Epithelial cell of prostate (primary cell): Measurements from ENCODE around the gene BOD1L1.

Experiments
- DNase-seq: peaks from one replicate; pipeline ENCODE4 v3.0.0-alpha.2; 2011; ENCODE audit warnings: low read depth, low spot score
- H3K27ac ChIP-seq: fragments of 450-650 bp; 2 replicates; pipeline ENCODE4 v1.5.1; 2017; ENCODE audit warnings: mild to moderate bottlenecking

The BOD1L1 gene

DNA sequence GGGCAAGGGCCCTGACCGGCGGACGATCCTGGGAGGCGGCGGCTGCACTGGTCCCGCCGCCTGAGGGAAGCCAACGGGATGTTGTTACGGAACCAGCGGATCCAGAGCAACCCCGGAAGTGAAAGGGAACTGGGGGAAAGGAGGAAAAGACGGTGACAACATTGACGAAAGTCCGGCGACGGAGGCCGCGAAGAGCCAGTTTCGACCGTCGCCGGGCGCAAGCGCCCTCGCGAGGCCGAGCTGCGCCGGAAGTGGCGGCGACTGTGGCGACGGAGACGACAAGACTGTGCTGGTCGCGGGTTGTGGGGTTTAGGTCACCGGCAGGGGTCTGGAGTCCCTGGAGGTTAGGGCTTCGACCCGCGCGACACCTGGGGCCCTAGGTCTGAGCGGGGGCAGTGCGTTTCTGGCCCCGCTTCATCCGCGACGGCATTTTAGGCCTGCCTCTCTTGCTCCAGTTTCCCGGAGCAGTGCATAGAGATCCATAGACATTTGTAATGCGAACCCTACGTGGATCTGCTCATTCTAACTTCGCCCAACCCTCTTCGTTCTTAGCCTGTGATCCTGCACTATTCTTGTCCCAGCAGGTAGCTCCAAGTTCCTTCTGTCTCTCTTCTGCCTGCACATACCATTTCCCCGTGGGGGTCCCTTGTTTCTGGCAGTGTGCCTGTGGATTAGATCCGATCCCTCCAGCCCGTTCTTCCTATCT is at the start of gene BOD1L1:
BOD1L1 (minus strand) TSS at position 120 of the 706 bp plus-strand sequence. CDS start 138 bp downstream, outside the sequence.
- DNase-seq: peak; percentile 52

DNA sequence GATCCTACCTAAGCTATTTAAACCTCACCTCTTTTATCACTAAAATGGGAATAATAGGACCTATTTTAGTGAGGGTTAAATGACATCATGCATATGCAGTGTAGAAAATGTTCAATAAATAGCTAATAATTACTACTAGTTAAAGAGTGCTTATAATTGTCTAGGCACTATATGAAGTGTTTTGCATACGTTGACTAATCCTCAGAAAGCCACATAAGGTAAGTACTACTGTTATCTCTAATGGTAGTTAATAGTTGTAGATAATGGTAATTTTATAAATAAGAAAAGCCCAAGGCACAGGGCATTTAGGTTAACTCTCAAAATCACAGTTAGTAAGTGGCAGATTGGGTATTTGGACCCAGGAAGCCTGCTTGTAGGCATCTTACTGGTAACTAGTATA is 47.4 kb upstream of the BOD1L1 start:
- no peak overlapping the region for H3K27ac ChIP-seq
- DNase-seq: no peak

More for the DNA sequence above, at the start of gene BOD1L1:
- peak within 1 kb of the TSS; percentile 83 for H3K27ac ChIP-seq

DNA sequence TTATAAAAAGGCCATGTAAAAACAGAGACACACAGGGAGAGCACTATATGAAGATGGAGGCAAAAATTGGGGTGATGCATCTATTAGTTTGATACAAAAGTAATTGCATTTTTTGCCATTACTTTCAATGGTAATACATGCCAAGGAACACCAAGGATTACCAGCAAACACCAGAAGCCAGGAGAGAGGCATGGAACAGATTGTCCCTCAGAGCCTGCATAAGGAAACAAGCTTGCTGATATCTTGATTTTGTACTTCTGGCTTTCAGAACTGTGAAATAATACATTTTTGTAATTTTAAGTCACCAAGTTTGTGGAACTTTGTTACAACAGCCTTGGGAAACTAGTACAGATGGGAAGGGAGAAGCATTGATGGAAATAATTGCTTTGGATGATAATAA is 45.6 kb upstream of the BOD1L1 start:
- DNase-seq: no peak

DNA sequence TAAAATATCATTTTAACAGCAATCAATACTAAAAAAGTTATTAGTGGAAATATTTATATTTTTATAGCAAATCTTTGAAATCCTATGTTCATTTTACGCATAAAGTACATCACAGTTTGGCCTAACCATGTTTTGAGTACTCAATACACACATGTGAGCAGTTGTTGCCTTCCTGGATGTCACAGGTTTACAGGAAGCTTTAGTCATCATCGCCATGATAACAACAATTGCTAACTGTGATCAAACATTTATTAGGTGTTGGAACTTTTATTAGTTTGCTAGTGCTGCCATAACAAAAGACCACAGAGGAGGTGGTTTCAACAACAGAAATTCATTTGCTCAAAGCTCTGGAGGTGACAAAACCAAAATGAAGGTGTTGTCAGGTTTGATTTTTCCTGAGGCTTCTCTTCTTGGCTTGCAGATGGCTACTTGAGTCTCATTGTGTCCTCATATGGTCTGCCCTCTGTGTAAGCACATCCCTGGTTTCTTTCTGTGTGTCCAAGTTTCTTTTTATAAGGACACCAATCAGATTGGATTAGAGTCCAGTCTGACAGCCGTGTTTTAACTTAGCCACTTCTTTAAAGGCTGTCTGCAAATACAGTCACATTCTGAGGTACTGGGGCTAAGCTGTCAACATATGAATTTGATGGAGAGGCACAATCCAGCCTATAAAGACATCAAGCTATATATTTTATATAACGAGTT is 43.1 kb upstream of the BOD1L1 start:
- DNase-seq: no peak
- H3K27ac ChIP-seq: no peak overlapping the region

More for the DNA sequence above, 45.6 kb upstream of the BOD1L1 start:
- H3K27ac ChIP-seq: no peak overlapping the region

DNA sequence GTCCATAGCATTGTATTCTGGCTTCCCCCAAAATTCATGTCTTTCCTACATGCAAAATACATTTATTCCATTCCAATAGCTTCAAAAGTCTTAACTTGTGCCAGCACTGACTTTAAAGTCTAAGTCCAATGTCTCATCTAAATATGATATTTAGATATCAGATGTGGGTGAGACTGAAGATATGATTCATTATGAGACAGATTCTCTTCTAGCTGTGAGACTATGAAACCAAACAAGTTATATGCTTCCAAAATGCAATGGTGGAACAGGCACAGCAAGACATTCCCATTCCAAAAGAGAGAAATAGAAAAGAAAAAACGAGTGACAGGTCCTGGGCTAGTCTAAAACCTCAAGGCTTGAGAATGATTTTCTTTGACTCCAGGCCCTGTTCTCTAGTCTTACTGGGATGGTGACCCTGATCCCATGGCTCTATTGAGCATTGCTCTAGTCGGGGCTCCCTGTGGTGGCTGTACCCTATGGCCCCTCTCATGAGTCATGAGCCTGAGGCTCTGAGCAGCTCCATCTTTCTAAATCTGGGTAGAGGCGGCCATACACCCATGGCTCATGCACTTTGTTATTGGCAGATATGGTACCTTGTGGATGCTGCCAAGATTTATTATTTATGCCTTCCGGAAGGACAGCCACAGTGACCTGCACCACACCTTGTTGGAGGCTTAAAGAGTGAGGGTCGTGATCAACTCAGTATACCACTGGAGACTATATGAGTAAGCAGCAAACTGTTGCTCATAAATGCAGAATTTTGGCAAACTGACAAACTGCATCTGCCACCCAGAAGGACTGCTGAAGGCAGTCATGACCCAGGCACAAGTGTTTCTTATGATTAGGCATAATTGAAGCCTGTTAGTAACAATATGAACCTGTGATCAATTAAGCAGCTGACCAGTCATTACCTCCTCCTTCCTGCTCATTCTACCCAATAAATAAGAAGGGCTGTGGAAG is 38.5 kb upstream of the BOD1L1 start:
- DNase-seq: no peak
- no peak overlapping the region for H3K27ac ChIP-seq

DNA sequence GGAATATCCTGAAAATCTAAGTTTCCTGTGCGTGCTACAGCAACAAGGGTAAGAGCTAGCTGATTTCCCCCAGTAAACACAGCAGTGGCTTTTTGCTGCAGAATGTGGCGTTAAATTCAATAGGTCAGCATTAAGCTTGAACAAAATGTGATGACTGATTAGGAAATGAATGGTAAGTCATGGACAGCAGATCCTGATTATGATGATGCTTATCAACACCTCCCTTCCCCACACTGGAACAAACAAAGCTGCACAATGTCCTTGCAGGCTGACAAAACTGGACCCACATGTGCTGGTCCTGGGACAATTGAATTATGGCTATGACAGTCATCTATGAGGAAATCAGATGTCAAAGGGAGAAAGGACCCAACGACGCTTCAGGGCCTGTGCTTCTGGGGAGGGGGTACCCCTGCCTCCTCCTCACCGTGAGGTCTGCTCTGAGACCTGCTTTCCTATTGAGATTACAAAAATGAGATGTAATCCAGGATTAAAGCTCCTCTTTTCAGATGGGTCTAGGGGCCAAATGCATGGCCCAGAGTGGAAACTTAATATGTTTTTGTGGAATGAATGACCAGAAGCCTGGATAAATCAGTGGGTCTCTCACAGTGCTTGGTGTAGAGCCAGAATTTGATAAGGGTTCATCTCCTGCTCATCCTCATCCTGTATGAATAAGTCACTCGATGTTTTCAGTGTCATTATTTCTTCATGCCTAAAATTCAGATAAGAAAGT is 32.0 kb upstream of the BOD1L1 start:
- no peak for DNase-seq
- H3K27ac ChIP-seq: no peak overlapping the region

DNA sequence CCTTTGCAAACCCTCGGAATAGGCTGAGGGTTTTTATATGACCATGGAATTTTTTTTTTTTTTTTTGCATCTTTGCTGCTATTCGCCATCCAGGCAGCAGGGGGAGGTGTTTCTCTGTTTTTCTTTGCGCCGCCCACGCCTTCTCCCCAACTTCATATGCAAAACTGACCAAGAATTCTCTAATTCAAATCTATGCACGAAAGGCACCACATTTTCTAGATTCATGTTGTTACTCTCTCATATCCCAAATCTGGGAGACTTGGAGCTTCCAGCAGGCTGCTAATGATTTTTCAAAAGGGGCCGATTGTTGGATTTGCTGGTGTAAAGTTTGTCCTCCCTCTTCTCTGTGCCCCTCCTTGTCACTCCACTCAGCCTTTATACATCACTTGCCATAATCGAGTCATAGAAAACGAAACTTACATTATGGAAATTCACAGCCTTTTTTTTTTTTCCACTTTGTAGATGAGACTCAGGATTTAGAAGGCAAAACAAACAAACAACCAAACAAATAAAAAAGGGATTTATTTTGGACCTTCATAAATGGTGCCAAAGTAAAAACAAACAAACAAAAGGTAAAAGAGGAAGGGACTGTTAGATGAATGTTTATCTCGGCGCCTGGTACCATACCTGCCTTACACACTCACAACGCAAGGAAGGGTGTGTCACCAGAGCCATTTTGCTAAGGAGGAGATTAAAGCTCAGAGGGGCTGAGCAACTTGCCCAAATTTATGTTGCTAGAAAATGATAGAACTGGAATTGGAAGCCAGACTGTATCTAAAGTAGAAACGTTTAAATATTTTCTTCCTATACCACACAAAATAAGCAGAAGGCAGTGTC is 29.3 kb upstream of the BOD1L1 start:
- H3K27ac ChIP-seq: no peak overlapping the region
- no peak for DNase-seq

DNA sequence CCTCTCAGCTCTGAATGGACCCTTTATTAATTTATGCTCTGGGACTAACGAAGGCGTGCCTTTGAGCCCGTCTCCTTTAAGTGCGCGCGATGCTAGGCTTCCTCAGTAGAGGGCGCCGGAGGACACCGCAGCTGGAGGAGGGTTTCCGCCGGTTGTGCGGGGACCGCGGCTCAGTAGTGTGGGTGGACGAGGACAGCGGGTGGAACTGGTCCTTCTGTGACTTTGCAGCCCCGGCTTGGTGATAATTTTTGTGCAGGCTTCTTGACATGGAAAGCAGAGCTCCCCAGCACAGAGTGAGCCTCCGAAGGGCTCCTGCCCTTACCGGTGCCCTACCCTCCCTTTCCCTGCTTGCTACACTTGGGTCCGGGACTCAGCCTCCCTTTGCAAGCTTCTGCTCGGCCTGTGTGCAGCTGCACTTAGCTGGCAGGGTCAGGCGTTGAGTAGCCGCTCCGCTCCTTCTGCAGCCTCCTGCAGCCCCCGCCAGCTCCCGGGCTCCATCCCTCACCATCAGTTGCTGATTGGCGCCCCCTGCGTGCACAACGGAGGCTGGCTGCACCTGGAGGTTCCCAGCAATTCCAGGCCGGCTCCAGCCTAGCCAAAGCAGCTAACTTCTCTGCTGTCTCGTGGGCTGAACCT is 26.8 kb upstream of the BOD1L1 start:
- no peak overlapping the region for H3K27ac ChIP-seq
- DNase-seq: no peak

DNA sequence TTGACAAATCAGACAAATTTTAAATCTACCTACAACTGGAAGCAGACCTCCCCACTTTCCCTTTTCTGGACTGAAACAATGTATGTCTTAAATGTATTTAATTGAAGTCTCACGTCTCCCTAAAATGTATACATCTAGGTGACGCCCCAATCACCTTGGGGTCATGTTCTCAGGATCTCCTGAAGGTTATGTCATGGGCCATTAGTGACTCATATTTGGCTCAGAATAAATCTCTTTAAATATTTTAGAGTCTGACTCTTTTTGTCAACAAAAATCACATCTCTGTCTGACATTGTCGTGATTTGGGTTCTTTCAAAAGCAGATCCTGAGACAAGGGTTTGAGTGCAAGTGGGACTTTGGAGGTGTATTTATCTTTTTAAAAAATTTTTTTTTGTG is 26.2 kb upstream of the BOD1L1 start:
- no peak overlapping the region for H3K27ac ChIP-seq
- no peak for DNase-seq

DNA sequence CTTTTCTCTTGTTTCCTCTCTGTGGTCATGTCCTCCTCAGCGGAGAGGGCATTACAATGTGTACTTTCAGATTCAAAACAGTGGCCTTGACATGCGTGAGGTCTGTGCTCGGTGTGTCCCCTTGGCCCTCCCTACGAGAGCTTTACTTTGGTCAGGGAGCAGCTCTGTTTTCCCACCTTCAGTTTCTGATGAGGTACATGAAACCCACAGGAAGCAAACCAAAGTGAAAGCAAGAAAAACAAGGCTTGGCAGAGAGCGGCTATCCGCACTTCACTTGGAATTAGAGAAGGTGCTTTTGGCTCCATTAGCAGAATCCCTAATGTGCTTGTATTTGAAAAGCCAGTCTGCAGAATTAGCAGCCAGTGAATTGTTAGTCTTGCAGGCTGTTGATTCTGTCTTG is 19.5 kb upstream of the BOD1L1 start:
- H3K27ac ChIP-seq: no peak overlapping the region
- DNase-seq: no peak

DNA sequence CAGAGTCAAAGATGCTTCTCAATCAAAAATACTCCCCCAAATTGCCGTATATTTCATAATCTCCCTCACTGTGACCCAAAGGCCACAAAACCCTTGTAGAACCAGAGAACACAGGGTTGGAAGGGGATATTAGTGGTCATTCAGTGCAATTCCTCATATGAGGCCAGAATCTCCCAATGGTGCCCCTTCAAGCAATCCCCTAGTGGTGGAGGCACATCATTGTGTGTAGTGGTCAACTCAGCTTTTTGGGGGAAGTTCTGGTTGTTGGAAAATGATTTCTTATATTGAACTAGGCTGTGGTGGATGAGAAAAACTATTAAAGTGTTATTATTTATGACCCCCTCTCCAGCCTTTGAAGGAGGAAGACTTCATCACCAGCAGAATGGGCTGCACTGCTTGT is 17.6 kb upstream of the BOD1L1 start:
- DNase-seq: no peak
- no peak overlapping the region for H3K27ac ChIP-seq

DNA sequence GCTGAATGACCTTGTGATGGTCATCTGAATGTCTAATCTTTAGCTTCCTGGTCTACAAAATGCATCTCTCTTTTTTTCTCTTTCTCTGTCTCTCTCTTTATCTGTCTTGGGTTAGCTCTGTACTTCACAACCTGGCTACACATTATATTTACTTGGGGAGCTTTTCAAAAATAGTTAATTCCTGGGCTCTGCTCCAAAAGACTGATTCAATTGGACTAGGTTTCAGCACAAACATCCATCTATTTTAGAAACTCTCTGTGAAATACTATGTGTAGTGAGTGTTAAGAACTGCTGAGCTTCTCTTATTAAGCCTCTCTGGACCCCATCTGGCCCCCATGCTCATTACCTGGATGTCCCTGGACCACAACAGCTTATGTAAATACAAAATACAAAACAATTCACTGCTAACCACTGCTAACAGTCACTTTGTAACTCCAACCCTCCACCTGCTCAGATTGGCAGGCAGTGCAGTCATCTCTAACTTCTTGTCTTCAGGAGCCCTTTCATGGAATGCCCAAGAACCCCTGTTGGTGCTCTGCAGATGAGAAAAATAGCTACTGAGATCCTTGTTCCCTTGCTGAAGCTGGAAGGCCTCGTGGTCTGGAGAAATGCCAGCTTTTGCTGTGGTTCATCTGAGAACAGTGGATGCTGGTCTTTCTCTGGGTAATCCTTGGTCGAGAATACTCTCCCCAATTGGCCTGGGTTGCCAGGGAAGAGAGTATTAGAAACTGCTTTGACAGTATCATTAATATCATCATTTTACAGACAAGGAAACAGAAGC is 14.8 kb upstream of the BOD1L1 start:
- no peak for DNase-seq

DNA sequence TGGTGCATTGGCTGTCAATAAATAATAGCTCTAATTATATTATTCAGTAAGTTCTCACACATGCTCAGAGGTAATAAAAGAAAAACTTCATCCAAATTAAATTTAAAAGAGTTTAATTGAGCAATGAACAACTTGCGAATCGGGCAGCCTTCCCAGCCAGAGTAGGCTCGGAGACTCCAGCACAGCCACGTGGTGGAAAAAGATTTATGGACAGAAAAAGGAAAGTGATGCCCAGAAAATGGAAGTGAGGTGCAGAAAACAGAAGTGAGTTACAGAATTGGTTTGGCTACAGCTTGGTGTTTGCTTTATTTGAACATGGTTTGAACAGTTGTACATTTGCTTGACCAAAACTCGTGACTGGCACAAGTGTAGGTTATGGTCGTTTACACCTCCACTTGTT is 13.6 kb upstream of the BOD1L1 start:
- no peak overlapping the region for H3K27ac ChIP-seq
- DNase-seq: no peak

More for the DNA sequence above, 14.8 kb upstream of the BOD1L1 start:
- no peak overlapping the region for H3K27ac ChIP-seq

DNA sequence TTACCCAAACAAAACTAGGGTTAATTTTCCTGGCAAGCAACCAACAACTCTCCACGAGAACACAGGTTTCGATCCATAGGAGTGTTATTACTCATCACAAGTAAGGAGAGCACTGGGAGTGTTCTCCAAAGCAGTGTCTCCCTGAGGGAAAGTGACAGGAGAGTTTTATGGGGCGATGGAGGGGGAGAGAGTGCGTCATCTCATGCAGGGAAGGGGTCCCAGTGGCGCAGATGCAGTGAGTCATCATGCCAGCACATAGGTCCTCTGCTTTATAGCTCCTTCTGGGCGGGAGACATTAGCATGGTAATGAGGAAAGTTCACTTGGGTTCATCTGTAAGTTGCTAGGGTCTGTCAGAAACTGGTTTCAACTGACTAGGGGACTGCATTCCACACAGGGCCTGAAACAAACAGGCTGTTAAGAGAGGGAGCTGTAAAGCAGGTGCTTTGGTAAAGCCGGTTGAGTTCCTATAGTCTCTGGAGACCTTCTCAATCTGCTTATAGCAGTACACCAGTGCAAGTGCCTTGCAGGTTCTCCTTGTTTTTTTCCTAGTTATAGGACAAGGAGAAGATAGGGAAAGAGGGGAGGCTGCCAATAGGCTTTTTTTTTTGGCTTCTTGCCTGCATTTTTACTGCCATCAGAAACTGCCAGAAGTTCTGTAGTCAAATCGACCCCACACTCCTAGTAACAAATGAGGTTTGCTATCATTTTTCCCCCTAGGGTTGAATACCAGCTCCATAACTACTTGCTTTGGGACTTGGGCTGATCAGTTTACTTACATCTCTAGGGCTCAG is 12.8 kb upstream of the BOD1L1 start:
- H3K27ac ChIP-seq: peak overlapping the region; percentile 21
- peak; percentile 77 for DNase-seq

DNA sequence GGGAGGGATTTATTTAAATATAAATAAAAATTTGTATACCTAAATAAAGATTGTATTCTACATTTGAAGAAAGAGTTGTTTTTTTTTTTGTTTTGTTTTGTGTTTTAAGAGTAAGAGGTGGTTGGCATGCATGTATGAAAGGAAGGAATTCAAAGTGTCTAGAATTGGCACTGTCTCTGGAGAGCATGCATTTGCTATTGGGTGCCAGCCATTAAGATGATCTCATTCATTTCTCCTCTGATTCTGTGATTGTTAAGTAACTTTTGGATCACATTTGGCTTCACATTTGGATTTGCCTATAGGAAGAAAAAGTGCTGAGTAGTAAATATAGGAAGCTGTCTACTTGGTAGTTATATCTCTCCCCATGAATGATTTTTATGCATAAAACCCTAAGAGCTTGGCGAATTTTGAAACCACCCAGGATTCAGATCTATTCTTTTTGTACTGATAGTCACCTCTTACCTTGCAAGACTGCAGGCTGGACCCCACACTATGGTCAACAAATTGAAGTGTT is 7.8 kb upstream of the BOD1L1 start:
- no peak for DNase-seq

DNA sequence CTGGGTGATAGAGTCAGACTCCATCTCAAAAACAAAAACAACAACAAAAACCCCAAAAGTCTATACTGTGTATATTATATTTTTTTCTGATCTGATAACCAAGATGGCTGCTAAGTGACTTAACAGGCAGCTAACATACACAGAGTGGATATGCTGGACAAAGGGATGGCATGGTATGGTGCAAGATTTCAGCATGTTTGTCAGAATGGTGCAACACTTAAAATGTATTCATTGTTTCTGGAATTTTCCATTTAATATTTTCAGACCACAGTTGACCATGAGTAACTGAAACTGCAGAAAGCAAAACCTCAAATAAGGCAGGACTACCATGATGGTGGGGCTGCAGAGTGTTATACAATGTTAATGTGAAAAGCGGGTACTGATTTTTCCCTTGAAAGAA is 6.1 kb upstream of the BOD1L1 start:
- no peak for DNase-seq
- no peak overlapping the region for H3K27ac ChIP-seq

More for the DNA sequence above, 7.8 kb upstream of the BOD1L1 start:
- no peak overlapping the region for H3K27ac ChIP-seq

DNA sequence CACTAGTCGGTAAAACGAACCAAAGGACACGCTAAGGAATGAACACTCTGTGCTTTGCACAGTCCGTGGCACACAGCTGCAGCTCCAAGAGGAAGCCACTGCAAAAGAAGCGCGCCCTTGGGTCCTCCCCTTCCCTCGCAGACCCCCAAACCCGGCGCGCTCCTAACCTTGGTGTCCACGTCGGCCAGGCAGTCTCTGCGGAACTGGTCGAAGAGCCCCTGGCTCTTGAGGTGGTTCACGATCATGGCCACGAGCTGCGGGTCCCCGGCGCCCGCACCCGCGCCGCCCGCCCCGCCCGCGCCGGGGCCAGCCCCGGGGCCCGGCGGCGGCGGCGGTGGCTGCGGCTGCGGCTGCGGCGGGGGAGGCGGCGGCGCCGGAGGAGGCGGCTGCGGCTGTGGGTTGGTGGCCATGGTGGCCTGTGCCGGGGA is 333 bp downstream of the BOD1L1 start:
- peak overlapping the region; percentile 83 for H3K27ac ChIP-seq
- DNase-seq: no peak
